Esophagus squamous epithelium (tissue), 4 donors: ENCODE measurements around the gene MRPL27.

Experiments
- CTCF ChIP-seq, 6 experiments: fragments of 450-650 bp in 4 of 6; fragments of 200-600 bp in 2 of 6; sonication (generic) in 2 of 6; IDR thresholded peaks; one replicate each; pipeline ENCODE4 v1.5.1; 2016 to 2019; ENCODE audit warnings: antibody characterized with exemption in 6 of 6, mild to moderate bottlenecking in 4 of 6, moderate library complexity in 4 of 6
- POLR2A ChIP-seq, 4 donors: fragments of 450-650 bp; IDR thresholded peaks; one replicate each; pipeline ENCODE4 v1.6.1; 2017; ENCODE audit warnings: antibody characterized with exemption in 4 of 4, mild to moderate bottlenecking in 4 of 4, moderate library complexity in 3 of 4

- TF ChIP-seq CTCF (IDR thresholded peaks at IDR 0.05), result no peak
- no peak for TF ChIP-seq POLR2A (IDR thresholded peaks at IDR 0.05)
Observed at GRCh38 chr17:50371526-50371925, 1.5 kb downstream of the MRPL27 start.
